Measurements from ENCODE around the gene DDIT4.

- TF ChIP-seq CTCF (IDR thresholded peaks at IDR 0.05; ENCODE audit: insufficient read depth, low read length) (no peak), POLR2AphosphoS5 (IDR thresholded peaks at IDR 0.05; ENCODE audit: low read depth) (peak; percentile 37; the same call in 1 of the 2 replicates), REST (IDR thresholded peaks at IDR 0.05; ENCODE audit: insufficient replicate concordance, low read depth) (no peak), GABPA (IDR thresholded peaks at IDR 0.05; ENCODE audit: low read depth) (no peak), SPI1 (IDR thresholded peaks at IDR 0.05; ENCODE audit: borderline replicate concordance, low read depth) (no peak)
These were observed 12.5 kb upstream of the DDIT4 start for GRCh38 chr10:72260976-72261783.

Measured in HL-60 (cell line).